GM12801 (cell line): Measurements from ENCODE around the gene INSL6.

Experiments
- CTCF ChIP-seq: IDR thresholded peaks from one replicate; pipeline ENCODE4 v1.5.1; 2011; ENCODE audit warnings: control low read depth; ENCODE audit not compliant: insufficient read length; ENCODE audit errors: extremely low read depth

INSL6 gene

GRCh38 chr9:5122516-5122915 lies 62.9 kb downstream of the INSL6 start:
- no peak for TF ChIP-seq CTCF

- TF ChIP-seq CTCF = no peak
These were observed 63.3 kb downstream of the INSL6 start for GRCh38 chr9:5122116-5122515.

- TF ChIP-seq CTCF = no peak
These were observed 71.3 kb downstream of the INSL6 start for GRCh38 chr9:5113994-5114748.
